Ishikawa (cell line): Measurements from ENCODE around the gene LILRB2.

ENCODE experiments used
- CEBPB ChIP-seq: IDR thresholded peaks from 2 replicates; pipeline ENCODE4 v1.6.1; 2012
- CREB1 ChIP-seq: IDR thresholded peaks from 2 replicates; pipeline ENCODE4 v1.6.1; 2012; ENCODE audit warnings: low read depth
- EGR1 ChIP-seq: IDR thresholded peaks from 2 replicates; pipeline ENCODE4 v1.6.1; 2012
- EP300 ChIP-seq: IDR thresholded peaks from 2 replicates; pipeline ENCODE4 v1.6.1; 2012; ENCODE audit warnings: borderline replicate concordance
- NFIC ChIP-seq: IDR thresholded peaks from 2 replicates; pipeline ENCODE4 v1.6.1; 2012
- RAD21 ChIP-seq: IDR thresholded peaks from 2 replicates; pipeline ENCODE4 v1.6.1; 2012; ENCODE audit warnings: low read depth
- TAF1 ChIP-seq: IDR thresholded peaks from 2 replicates; pipeline ENCODE4 v1.6.1; 2012; ENCODE audit warnings: low read depth, mild to moderate bottlenecking
- YY1 ChIP-seq: IDR thresholded peaks from 2 replicates; pipeline ENCODE4 v1.6.1; 2012; ENCODE audit warnings: low read depth
- TF ChIP-seq, protein P1 (sequence below): IDR thresholded peaks from 2 replicates; pipeline ENCODE4 v1.6.1; 2012; ENCODE audit warnings: low read depth, mild to moderate bottlenecking
- TF ChIP-seq, protein P2 (sequence below): IDR thresholded peaks from 2 replicates; pipeline ENCODE4 v1.6.1; 2012
- TF ChIP-seq, protein P3 (sequence below): IDR thresholded peaks from 2 replicates; pipeline ENCODE4 v1.6.1; 2012

GRCh38 chr19:54247106-54247930 lies 33.6 kb downstream of the LILRB2 start:
- no peak for TF ChIP-seq NFIC
- TF ChIP-seq, protein P1, sequence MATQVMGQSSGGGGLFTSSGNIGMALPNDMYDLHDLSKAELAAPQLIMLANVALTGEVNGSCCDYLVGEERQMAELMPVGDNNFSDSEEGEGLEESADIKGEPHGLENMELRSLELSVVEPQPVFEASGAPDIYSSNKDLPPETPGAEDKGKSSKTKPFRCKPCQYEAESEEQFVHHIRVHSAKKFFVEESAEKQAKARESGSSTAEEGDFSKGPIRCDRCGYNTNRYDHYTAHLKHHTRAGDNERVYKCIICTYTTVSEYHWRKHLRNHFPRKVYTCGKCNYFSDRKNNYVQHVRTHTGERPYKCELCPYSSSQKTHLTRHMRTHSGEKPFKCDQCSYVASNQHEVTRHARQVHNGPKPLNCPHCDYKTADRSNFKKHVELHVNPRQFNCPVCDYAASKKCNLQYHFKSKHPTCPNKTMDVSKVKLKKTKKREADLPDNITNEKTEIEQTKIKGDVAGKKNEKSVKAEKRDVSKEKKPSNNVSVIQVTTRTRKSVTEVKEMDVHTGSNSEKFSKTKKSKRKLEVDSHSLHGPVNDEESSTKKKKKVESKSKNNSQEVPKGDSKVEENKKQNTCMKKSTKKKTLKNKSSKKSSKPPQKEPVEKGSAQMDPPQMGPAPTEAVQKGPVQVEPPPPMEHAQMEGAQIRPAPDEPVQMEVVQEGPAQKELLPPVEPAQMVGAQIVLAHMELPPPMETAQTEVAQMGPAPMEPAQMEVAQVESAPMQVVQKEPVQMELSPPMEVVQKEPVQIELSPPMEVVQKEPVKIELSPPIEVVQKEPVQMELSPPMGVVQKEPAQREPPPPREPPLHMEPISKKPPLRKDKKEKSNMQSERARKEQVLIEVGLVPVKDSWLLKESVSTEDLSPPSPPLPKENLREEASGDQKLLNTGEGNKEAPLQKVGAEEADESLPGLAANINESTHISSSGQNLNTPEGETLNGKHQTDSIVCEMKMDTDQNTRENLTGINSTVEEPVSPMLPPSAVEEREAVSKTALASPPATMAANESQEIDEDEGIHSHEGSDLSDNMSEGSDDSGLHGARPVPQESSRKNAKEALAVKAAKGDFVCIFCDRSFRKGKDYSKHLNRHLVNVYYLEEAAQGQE: no peak
- TF ChIP-seq, protein P2, sequence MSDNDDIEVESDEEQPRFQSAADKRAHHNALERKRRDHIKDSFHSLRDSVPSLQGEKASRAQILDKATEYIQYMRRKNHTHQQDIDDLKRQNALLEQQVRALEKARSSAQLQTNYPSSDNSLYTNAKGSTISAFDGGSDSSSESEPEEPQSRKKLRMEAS: no peak
- TF ChIP-seq YY1: no peak
- TF ChIP-seq RAD21: no peak
- TF ChIP-seq TAF1: no peak
- no peak for TF ChIP-seq CREB1
- TF ChIP-seq EGR1: no peak
- no peak for TF ChIP-seq EP300
- TF ChIP-seq, protein P3, sequence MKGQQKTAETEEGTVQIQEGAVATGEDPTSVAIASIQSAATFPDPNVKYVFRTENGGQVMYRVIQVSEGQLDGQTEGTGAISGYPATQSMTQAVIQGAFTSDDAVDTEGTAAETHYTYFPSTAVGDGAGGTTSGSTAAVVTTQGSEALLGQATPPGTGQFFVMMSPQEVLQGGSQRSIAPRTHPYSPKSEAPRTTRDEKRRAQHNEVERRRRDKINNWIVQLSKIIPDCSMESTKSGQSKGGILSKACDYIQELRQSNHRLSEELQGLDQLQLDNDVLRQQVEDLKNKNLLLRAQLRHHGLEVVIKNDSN: no peak
- TF ChIP-seq CEBPB: no peak
